ENCODE results near the gene NUP35. TPM values are rescaled to one million over a fixed set of nuclear protein-coding genes. Genes with fewer than 3 reads are reported as not detected.

Gene NUP35
- total and polyA plus RNA-seq, 2 of the 8 experiments (the other 6 are each of a cell fraction or from before 2014, with no cell fraction given) = 30.7 to 48.7 TPM

- TF ChIP-seq EP300 (IDR thresholded peaks at IDR 0.05; ENCODE audit: borderline replicate concordance in 1 of 2, low read depth in 2 of 2, low read length in 2 of 2) = no peak
Observed at GRCh38 chr2:183163821-183164649, 39.8 kb downstream of the NUP35 start (continued).

Data from H1 (cell line).